GM21367 (cell line): Measurements from ENCODE around the gene NMNAT2.
"Not testable (repeated sequence)": the region's sequence is repeated elsewhere in the genome, so short reads cannot be mapped to it uniquely, and the experiment has no call there.

Experiments used
- ATAC-seq: cut with Tn5 transposase; IDR thresholded peaks from one replicate; pipeline ENCODE4 v1.9.1; 2021; ENCODE audit not compliant: unreplicated experiment

The NMNAT2 gene

DNA sequence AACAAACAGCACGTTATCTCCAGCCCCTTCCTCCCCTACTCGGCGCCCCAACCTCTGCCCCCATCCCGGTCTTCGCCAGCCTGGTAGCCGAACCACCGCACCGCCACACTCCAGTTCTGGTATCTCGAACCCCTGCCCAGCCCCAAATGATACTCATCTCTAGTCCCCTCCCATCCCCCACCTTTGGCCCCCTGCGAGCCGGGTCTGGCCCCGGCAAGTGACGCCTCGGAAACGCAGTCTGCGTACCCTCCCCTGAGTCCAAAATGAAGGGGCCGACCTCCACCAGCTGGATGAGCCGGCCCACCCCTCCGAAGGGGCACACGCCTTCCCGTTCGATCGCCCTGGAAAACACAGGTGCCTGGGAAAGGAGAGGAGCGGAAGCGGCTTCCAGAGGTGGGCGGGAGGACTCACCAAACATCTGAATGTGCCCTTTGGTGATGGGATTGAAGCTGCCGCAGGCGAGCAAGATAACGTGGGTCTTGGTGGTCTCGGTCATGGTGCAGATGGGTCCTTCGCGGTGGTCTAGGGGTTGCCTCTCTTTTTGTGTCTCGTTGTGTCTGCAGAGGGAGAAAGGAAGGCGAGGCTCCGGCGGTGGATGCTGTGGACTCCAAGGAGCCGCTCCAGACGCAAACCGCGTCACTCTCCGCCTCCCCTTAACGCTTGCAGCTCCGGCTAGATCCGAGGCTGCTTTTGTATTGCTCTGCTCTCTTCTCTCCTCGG, at the start of gene NMNAT2:
Gene NMNAT2, minus strand, starts transcription at position 609 of the 720 bp plus-strand sequence. Its CDS starts 113 bp downstream, at position 496.
- ATAC-seq: no peak

DNA sequence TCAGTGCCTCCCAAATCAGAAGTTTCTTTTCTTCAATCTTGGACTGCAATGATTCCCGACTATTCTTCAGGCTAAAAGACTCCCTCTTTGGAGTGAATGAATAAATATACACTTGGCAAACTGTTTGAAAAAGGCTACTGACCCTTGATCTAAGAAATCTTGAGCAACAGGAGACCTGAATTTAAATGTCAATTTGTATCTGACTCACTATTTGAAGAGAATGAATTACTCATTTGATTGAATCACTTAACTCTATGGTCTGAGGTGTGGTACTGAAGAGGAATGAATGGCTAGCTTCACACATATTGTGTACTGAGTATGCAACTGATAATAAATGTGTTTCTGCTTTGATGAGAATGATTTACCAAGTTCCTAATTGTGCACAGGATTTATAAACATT, 49.5 kb upstream of the NMNAT2 start:
- no peak for ATAC-seq

DNA sequence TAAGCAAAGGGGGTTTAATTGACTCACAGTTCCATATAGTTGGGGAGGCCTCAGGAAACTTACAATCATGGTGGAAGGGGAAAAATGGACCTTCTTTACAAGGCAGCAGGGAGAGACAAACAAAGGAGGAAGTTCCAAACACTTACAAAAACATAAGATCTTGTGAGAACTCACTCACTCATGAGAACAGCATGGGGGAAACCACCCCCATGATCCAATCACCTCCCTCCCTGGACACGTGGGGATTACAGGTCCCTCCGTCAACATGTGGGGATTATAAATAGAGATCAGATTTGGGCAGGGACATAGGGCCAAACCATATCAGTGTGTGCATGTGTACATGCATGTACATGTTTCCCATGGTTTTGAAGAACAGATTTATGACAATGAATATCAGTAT, 48.6 kb upstream of the NMNAT2 start:
- no peak for ATAC-seq

DNA sequence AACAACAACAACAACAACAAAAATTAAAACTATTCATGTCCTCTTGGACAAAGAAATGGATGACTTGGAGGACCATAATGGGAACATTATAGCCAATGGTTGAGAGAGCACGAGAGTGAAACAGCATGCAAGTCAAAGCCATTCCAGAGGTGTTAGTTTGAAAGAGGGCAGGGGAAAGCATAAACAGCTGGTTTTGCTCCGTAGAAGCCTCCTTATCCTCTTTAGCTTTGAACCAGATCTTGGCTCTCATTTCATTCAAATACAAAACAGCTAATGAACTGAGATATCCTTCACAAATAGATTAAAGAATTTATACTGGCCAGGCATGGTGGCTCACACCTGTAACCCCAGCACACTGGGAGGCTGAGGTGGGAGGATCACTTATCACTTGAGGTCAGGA, 45.4 kb upstream of the NMNAT2 start:
- no peak for ATAC-seq

DNA sequence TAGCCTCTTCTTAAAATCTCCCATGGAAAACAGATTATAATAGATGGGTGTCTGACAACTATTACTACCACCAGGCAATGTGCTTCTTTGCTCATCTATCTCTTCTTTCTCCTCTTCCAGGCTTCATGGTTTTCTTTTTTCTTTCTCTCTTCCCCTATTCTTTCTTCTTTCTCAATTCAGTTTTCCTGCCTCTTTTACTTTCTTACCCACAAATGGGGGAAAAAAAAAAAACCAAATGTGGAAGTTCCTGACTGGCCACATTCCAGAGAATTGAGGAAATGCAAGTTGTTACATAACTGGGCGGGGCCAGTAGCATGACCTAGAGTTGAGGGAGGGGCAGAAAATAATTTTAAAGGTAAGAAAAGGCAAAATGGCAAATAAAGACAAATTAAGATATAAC, 43.2 kb upstream of the NMNAT2 start:
- ATAC-seq: no peak

DNA sequence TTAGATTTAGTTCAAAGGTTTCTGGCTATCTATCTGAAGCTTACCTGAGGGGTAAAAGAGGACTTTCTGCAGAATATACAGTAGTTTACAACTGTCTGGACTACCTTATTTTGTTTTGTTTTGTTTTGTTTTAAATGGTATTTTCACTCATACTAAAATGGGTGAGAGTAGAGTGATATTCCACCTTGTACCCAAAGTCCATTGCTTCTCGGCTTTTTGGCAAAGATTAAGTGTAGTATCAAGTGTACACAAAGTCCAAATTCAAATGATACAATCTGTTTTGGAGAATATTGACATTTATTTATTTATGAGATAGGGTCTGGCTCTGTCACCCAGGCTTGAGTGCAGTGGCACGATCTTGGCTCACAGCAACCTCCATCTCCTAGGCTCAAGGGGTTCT, 42.4 kb upstream of the NMNAT2 start:
- no peak for ATAC-seq

DNA sequence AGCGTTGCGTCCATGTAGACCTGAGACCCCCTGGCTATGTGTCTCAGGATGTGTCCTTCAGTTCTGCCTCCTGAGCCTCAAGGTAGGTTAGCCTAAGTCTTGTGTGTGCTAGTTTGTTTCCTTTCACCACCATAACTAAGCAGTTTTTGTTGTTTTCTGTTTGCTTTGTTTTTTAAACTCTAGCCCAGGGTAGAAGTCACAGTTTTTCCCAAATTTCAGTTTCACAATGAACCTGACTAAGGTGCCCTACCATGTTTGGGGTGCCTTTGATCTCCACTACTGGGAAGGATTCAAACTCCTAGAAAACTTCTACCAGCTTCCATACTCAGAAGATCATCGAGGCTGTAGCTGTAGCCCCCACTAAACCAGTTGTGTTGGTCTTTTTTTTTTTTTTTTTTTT, 39.3 kb upstream of the NMNAT2 start:
- no peak for ATAC-seq

DNA sequence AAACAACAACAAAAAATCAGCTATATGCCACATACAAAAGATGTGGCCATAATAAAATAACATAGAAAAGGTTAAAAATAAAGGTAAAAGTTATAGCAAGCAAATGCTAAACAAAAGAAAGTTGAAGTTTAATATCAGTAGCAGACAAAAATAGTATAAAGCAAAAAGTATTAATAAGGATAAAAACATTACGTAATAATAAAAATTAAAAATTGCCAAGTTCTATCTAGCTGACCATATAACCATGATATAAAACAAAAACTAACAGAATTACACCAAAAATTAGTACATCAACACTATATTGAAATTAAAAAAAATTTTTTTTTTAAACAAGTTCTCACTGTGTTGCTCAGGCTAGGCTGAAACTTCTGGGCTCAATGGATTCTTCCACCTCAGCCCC, 38.6 kb upstream of the NMNAT2 start:
- ATAC-seq: no peak

DNA sequence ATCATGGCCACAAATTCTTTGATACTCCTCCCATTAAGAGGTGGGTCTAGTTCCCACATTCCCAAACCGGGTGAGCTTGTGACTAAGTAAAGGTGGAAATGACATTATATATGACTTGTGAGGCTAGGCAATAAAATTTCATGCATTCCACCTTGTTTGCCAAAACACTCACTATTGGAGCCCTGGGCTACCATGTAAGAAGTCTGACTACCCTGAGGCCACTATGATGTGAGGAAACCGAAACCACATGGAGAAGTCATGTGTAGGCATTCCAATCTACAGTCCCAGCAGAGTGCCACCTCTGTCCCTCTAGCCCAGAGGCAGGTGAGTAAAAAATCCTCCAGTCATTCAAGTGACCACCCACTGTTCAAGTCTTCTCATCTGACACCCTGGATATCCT, 36.2 kb upstream of the NMNAT2 start:
- ATAC-seq: no peak

DNA sequence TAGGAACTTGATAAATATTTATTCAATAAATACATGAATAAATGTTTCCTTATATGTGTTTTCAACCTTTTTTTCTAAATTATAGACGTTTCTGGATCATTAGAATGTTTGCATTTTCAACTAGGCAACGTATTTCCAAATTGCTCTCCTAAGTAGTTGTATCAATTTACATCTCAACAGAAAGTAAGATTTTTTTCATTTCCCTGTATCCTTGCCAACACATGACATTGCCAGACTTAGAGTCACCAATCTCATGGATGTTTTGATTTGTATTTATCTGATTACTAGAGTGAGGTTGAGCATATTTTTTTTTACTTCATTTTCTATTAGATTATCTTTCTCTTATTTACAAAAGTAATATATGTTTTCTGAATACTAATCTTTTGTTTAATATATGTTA, 31.9 kb upstream of the NMNAT2 start:
- no peak for ATAC-seq

DNA sequence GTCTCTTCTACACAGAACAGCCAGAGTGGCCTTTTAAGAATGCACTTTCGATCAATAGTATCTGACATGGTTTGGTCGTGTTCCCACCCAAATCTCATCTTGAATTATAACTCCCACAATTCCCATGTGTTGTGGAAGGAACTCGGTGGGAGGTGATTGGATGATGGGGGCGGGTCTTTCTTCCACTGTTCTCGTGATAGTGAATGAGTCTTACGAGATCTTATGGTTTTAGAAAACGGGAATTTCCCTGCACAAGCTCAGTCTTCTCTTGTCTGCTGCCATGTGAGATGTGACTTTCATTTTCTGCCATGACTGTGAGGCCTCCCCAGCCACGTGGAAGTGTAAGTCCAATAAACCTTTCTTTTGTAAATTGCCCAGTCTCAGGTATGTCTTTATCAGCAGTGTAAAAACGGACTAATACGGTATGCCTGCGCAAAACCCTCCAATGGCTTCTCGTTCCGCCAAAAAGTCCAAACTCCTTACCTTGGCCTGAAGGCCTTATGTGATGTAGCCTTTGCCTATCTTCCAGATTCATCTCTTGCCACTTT, 31.1 kb upstream of the NMNAT2 start:
- ATAC-seq: no peak

DNA sequence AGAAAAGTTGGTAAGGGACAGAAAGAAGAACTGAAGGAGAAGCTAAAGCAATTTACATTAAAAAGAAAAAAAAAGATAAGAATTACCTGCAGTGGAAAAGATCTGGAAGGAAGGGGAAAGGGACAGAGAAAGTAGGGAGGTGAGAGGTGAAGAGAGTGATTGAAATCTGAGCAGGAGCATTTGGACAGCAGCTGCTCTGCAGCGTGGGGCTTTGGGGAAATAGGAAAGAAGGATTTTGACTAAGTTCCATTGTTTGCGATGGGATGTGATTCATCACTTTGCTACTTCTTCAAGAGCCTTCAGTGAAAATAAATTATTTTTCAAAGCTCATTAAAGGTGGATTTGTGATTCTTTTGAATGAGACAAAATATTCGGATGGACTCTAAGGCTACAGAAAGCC, 26.1 kb upstream of the NMNAT2 start:
- no peak for ATAC-seq

DNA sequence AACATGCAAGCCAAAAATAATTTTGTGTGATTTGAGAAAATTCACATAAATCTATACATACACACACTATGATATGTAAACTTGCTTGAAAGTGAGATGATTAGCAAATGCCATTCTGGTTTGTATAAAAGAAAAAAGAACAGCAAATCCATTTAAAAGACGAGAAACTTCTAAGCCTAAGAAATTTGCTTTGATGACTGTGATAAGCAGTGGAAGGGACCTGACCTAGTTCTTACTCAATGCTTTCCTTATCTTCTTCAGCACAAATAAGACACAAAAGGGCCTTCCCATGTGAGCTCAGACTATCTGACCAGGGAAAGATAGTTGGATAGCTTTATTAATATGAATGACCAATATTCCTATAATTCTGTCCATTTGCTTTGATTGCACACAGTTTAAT, 25.3 kb upstream of the NMNAT2 start:
- no peak for ATAC-seq

DNA sequence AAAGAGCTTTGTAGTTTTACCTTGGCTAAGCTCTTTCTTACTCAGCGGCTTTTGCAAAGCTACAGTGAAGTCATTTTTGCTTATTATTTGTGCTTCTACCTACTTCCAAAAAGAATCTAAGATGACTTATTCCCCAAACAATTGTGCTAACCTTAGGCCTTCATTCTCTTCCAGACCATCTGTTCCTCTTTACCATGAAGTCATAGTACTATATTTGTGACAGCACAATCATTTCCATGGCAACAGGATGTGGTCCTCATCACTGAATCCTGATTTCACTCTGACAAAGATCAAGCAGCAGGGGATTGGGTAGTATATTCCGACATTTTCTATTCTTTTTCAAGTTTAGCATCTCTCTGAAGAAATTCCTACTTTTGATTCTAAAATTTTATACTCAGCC, 24.8 kb upstream of the NMNAT2 start:
- ATAC-seq: no peak

DNA sequence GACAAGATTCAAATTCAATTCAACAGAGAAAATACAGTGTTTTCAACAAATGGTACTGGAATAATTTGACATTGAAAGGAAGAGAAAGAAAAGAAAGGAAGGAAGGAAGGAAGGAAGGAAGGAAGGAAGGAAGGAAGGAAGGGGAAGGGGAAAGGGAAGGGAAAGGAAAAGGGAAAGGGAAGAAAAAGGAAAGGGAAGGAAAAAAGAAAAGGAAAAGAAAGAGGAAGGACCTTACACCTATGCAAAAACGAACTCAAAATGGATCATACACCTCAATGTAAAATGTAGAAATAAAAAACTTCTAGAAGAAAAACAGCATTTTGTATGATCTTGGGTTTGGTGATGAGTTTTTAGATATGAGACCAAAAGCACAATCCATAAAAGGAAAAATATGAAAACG, 19.9 kb upstream of the NMNAT2 start:
- no peak for ATAC-seq

DNA sequence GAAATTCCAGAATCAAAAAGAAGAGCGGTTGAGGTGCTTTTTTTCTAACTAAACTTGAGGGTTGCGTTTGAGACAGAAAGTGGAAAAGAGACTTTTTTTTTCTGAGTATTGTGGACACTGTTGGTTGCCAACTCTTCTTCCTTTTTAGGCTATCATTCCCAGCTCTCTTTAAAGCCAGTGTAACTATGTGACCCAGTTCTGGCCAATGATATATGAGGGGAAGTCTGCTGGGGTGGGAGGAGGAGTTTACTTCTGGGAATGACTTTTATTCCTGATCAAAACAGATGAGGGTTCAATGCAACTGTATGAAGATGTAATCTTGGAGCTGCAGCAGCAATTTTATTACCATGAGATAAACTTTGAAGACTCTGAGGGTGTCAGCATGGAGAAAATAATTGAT, 17.3 kb upstream of the NMNAT2 start:
- no peak for ATAC-seq

DNA sequence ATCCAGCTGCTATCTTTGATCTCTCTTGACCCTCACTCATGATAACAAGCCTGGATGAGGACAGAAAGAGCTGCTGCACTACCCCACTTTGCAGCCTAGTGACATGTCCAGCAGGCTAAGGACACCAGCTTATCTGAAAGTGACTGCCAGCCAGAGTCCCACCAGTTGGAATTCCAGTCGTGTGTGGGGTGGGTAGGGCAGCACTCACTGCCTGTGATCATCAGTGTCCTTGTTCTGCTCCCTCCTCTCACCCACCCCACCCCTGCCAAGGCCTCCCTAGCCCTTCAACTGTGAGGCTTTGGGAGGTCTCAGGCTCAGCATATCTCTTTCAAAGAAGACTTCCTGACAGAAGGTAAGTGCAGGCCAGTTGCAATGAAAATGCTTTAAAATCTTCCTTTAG, 15.5 kb upstream of the NMNAT2 start:
- no peak for ATAC-seq

DNA sequence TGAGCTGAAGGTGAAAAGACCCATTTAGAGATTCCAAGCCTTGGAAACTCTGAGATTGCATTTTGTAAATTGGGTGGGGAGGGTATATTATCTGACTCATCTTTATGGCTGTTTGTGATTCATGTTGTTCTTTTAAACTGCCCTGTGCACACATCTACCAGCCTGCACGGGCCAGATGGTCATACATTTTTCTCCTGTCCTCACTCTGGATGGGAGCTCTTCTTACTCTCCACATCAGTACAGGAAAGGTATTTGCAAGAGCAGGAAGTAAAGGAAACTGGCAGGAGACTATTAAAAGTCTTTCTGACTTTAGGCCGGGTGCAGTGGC, 14.3 kb upstream of the NMNAT2 start:
- ATAC-seq: no peak

DNA sequence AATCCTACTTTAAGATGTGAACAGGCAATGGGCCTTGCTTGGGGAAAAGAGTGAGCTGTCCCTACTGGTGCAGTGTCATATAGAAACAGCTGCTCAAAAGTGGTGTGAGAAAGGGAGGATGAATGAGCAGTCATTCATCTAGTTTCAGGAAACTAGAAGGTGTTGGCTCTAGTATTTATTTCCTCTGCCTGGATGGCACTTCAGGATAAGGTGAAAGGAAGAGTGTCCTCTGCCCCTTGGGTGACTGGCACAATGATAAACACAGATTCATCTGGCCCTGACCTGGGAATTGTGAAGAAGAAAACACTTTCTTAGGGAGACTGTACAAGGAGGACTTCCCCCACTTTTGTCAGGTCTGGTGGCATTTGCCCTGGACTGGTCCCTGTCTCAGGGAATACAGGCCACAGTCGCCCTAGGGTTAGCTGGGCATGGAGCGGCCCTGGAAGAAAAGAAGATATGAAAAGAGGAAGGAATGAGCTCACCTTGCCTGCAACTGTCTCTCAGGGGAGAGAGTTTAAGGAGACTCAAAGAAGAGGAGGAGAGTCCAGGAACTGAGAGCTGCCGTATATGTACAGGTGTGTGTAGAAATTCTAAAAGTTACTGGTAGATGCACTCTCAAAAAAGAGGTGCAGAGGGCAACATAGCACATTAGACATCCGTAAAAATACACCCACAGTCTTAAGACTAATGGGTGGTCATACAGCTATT, 13.8 kb upstream of the NMNAT2 start:
- ATAC-seq: no peak

DNA sequence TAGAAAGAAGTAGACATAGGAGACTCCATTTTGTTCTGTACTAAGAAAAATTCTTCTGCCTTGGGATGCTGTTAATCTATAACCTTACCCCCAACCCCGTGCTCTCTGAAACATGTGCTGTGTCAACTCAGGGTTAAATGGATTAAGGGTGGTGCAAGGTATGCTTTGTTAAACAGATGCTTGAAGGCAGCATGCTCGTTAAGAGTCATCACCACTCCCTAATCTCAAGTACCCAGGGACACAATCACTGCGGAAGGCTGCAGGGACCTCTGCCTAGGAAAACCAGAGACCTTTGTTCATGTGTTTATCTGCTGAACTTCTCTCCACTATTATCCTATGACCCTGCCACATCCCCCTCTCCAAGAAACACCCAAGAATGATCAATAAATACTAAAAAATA, 9.4 kb upstream of the NMNAT2 start:
- not testable (repeated sequence) for ATAC-seq

DNA sequence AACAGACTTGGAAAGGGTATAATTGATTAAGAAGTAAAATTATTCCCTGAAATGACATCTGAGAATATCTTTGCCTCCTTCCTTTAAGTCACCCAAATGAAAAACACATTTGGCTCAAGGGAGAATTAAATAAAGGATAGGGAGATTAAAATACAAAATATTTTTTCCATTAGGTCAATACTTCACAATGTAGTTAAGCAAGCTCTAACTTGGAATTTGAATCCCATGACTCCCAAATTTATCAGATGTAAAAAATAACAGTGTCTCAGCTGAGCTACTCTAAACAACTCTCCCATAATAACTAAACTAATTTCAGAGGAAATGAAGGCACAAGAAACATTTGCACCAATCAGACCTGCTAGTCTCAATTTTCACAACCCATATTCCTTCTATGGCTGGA, 6.5 kb upstream of the NMNAT2 start:
- ATAC-seq: no peak

DNA sequence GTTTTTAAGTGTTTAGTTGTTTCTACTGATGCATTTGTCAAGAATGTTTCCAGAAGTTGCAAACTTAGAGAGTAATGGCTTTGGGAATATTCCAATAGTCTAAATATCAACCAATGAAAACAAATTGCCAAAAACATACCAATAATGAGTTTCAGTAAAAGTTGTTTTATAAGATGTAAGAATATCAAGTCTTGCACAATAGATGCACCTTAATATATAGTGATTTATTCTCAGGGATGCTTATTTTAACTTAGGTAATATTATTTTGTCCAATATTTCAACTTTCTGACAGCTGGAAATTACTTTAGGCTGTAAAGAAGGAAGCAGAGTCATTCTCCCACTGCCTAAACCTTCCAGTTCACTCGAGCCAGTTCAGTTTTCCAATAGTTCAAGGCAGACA, 5.4 kb upstream of the NMNAT2 start:
- ATAC-seq: no peak

DNA sequence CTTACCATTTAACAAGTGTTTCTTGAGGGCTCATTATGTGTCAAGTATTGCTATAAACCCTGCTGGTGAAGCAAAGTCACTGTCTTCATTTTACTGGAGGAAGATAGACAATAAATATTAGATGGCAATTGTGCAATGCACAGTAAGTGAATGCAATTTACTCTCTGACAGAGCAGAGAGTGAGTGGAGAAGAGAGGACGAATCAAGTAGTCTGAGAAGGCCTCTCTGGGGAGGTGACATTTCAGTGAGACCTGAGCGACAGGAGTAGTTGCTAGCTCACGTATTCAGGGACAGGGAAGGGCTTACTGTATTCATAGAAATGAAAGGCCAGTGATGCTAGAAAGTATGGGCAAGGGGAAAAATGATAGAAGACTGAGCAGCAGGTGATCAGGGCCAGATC, 1.2 kb upstream of the NMNAT2 start:
- no peak for ATAC-seq
